Stimulated activated CD4-positive, alpha-beta T cell treated with anti-CD3 and anti-CD28 coated beads, Interleukin-12 subunit alpha, Interleukin-12 subunit beta, amount 100 ng/mL, for 48 hours (primary cell): ENCODE data around the gene GALR3.

ENCODE experiments used
- DNase-seq, 3 donors: peaks; one replicate each; pipeline ENCODE4 v3.0.0-alpha.2; 2020; ENCODE audit warnings: low read depth in 2 of 3, low spot score in 1 of 3

GALR3 gene

DNA sequence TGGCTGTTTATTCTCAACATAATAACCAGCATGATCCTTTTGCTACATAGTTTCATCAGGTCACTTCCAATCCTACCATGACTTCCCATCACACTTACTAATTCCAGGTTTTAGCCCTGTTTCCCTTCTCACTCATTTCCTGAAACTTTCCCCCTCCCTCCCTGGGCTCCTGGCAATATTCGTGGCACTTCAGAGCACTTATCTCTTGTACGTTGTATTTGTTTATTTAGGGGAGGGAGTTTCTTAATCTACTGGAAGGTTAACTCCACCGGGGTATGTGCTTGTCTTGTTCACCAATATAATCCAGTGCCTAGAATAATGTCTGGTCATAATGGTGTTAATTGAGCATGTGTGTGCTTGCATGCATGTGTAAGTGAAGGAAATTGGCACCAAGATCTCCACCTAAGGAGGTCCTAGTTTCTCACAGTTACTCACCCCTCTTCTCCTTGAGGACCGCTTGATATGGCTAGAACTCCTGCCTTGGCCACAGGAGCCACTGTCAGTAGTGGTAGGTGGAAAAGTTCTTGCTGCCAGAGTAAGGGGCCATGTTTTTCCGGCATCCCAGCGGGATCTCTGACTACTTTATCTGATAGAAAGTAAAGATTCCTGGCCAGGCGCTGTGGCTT is 37.7 kb downstream of the GALR3 start:
- no peak for DNase-seq

DNA sequence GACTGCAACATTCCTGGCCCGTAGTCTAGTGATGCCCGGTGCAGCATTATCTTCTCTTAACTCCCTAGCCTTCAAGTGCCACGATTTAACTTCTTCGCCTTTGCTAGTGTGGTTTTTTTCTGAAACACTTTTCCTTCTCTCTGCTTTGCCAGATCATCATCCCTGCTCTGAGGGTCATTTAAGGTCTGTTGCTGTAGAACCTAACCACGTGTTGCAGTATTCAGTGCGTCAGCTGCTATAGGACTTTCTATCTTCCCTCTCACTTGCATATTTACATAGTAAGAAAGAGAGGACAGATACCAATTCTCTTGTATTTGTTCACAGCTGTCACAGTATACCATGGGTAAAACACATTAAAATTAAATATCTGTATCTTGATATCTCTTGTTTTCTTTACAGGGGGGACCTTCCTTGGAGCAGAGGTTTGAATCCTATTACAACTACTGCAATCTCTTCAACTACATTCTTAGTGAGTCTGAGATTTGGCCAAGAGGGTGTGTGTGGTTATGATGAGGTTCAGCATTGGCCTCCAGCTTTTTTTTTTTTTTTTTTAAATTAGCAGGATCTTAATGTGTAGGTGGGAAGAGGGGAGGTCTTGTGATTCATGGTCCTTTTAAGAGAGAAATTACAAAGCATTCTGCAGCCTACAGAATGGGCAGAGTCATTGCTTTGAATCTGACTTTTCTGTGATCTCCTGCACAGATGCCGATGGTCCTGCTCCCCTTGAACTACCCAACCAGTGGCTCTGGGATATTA is 39.6 kb downstream of the GALR3 start:
- no peak for DNase-seq

DNA sequence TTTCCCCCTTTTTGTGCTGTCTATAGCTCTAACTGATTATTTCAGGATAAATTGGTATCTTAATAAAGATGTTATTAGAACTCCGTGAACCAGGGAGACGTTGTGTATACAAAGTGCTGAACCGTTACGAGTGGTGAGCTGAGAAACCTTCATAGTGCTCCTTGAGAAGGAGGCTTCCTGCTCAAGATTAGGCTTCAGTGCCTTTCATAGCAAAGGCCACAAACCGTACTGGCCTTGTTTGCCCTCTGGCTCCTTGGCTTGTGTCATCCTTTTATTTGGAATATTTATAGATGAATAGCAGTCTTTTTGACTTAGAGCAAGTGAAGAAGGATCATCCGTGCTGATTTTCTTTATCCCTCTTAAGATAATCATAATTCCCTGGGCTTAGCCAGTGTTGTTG is 42.3 kb downstream of the GALR3 start:
- no peak for DNase-seq

DNA sequence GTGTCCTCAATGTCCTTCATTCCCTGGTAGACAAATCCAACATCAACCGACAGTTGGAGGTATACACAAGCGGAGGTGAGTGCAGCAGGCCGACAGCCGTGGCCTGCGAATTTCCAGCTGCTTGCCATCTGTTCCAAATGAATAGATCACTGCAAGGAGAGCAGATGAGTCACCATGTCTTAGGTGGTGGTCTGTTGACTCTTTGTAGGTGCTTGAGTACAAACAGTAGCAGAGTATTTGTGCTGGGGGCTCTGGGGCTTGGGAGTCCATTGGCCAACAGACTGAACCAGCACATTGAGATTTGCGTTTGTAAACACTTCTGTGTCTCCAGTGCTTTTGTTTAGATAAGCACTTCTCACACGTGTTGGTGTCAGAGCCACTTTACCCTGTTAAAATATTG is 47.1 kb downstream of the GALR3 start:
- DNase-seq: no peak
